GM21381 (cell line): ENCODE data around the gene ADSS2.
"Not testable (repeated sequence)": the region's sequence is repeated elsewhere in the genome, so short reads cannot be mapped to it uniquely, and the experiment has no call there.

ENCODE experiments used
- ATAC-seq: cut with Tn5 transposase; IDR thresholded peaks from one replicate; pipeline ENCODE4 v1.9.1; 2021; ENCODE audit warnings: mild to moderate bottlenecking, moderate library complexity; ENCODE audit not compliant: unreplicated experiment

The ADSS2 gene

DNA sequence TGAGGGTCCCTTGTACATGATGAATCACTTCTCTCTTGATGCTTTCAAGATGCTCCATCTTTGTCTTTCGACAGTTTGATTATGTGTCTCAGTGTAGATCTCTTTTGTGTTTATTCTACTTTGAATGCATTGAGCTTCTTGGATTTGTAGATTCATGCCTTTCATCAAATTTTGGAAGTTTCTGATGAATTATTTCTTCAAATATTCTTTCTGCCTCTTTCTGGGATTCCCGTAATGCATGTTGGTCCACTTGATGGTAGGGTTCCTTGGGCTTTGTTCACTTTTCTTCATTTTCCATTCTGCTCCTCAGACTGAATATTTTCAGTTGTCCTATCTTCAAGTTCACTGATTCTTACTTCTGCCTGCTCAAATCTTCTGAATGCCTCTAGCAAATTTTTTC lies 50.7 kb downstream of the ADSS2 start:
- ATAC-seq = no peak

GRCh38 chr1:244397131-244397530 lies 54.6 kb downstream of the ADSS2 start:
- no peak for ATAC-seq

DNA sequence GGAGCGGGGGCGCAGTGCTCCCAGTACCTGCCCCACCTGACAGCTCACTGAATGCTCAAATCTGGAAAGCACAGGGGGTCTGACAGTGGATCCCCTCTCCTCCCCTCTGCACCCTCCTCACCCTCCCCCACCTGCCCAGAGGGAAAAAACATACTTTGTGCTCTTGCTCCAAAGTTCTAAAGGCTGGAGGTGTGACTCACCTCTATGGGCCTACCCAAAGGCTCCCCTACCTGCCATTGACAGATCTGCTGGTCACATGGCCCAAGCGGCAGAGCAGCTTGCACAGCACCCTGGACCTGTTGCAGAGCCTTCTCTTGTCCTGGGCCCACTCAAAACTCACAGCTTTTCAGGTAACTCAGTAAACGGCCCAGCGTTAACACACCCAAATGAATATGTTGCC lies 55.7 kb downstream of the ADSS2 start:
- ATAC-seq = no peak

DNA sequence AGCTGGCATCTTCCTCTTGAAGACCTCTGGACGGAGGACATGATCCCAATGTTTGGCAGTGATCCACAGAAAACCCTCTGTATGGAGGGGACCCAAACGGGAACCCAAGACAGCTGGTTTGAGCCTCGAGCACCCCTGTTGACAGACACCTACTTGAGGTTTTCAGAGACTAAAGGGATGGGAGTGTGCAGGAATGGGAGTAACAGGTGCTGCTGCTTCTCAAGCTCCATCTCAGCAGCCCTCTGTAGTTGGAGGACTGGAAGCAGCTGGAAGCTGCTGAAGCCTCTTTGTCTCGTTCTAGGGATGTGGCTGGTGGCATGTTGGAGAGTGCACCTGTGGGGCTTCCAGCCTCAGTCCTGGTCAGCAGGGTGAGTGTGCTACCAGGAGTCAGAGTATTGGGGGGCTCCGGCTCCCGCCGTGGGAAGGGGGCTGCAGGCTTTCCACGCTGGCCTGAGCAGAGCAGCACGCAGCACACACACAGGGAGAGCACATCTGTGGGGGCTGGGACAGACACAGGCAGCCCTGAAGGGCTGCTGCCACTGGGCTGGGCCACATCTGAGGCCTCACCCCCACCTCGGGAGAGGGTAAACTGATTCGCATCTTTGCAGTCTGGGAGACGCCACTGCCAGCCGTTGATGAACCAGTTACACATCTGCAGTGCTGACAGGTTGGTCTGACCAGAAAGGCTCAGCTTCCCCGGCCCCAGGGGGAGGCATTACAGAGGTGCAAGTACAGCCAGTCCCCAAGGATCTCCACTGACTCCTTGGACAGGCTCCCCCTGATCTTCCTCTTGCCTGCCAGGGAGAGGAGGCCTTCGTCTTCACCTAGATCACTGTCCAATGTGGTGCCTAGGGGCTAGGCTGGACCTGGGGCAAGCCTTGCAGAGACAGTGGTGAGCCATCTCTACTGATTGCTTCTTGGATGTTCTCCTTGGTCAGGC lies 56.6 kb downstream of the ADSS2 start:
- ATAC-seq = no peak

DNA sequence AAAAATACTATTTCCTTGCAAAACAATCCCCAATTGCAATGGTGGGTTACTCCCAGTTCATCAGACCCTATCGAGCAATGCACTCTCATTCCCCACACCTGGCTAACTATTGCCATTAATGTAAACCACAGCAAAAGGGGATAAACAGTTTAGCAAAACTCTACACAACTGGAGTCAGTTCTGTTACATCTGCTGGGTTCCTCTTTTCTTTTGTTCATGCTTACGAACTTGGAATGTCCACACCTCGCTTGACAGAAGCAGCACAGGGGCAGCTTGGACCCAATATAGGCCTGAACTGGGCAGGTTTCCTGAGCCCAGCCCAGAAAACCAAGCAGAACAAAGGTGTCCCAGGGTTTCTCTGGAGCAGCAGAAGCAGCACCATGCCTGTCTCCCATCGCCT lies 57.4 kb downstream of the ADSS2 start:
- ATAC-seq = no peak

- no peak for ATAC-seq
Measured at GRCh38 chr1:244393604-244394176, 58.0 kb downstream of the ADSS2 start.

GRCh38 chr1:244391761-244392160 lies 59.9 kb downstream of the ADSS2 start:
- ATAC-seq = no peak

DNA sequence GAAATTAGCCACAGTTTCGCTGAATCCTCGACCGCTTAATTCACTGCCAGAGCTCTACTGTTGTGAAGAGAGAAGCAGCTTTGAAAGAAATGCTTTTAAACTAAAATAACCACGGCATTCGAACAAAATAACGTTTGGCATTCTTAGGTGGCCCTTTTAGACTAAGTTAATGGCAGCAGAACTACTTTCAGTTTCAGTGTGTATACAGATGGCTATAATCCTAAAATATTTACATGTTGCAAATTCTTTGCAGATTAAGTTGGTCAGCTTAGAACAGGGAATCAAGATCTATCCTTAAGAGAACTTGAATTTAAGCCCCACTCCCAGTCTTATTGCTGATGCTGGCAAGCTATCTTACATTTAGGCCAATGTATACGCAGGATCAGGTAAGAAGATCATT lies 62.7 kb downstream of the ADSS2 start:
- no peak for ATAC-seq

GRCh38 chr1:244387415-244387814 lies 64.3 kb downstream of the ADSS2 start:
- ATAC-seq = no peak

DNA sequence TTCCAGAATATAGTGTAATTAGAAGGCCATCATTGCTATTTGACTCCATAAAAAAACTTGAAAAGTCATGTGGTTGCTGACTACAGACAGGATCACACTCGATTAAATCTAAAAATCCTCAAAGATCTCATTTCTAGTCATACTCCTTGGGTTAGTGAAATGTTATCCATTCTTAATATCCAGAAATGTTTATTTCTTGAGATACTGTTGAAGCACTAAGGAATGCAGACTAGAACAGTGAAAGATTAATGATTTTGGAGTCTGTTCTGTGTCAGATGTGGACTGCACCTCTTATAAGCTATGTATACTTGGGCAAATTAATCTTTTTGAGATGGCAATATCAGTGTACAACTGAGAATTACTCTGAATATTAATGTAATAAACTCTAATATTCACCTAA lies 65.1 kb downstream of the ADSS2 start:
- no peak for ATAC-seq

GRCh38 chr1:244384066-244384465 lies 67.6 kb downstream of the ADSS2 start:
- no peak for ATAC-seq

DNA sequence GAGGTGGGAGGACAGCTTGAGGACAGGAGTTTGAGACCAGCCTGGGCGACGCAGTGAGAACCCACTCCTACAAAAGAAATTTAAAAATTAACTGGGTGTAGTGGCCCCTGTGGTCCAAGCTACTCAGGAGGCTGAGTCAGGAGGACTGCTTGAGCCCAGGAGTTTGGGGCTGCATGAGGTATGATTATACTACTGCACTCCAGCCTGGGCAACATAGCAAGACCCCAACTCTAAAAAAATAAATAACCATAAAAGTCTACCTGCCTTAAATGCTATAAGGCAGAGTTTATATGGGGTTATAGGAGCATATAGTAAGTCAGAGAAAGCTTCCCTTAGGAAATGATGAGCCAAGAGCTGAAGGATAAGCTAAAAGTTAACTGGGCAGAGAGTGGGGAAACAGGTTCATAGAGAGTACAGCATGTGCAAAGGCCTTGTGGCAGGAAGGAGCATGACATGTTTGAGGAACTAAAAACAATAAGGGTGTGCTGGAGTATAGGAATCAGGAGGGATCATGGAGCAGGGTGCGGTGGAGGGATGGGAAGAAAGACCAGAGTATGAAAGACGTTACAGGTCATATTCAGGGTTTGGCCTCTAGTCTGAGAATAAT lies 68.3 kb downstream of the ADSS2 start:
- ATAC-seq = no peak

DNA sequence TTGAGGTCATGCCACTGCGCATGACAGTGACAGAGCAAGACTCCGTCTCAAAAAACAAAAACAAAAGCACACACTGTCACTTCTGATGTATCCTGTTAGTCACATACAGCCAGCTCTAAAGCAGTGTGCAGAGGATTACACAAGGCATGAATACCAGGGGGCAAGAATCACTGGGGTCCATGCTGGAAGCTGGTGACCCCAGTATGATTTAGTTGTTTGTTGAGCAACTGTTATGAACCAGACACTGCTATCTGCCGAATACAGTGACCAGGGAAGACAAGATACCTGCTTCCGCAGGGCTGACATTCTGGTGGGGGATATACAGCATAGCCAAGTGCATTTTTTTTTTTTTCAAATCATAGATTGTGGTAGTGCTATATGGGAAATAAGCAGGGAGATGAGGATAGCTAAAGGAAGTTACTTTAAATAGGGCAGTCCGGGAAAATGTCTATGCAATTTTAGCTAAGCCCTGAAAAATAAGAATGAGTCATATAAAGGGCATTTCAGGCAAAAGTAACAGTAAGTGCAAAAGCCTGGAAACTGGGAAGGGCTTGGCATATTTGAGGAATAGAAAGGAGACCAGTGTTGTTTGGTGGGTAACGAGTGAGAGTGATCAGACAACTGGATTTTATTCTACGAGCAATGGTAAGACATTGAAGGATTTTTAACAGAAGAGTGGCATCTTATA lies 69.7 kb downstream of the ADSS2 start:
- no peak for ATAC-seq

DNA sequence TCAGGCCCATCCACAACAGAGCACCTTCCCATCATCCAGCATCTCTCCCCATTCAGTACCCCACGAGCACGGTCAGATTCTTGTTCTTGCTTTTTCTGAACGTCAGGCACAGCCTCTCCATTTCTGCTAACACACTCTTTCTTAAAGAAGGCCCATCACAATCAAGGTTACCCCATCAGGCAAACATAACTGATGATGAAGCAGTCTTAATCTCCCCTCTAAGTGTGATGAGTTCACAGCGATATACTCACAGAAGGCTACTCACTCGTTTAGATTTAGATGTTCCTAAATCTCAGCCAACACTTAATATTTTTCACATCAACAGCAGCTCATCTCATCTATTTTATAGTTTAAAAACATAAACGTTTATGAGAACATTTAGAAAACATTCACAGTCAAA lies 75.6 kb downstream of the ADSS2 start:
- no peak for ATAC-seq

DNA sequence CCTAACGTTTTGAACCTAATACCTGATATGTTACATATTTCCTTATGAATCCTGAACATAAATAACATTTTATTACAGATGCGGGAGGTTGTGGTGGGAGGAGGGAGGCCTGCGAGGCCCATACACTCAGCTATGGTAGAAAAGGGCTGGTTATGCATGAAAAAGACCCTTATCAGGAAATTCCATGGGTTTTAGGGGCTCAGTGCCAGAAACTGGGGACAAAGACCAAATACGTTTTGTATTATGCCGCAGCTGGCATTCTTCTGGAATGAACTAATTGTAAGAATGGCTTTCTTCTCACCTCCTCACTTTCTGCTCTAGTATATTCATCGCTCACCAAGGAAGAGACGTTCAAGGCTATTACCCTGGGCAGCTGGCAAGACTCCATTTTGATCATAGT lies 76.7 kb downstream of the ADSS2 start:
- ATAC-seq = no peak

GRCh38 chr1:244374484-244374883 lies 77.2 kb downstream of the ADSS2 start:
- not testable (repeated sequence) for ATAC-seq

- peak; percentile 46 for ATAC-seq
Measured at GRCh38 chr1:244371242-244372141, 80.2 kb downstream of the ADSS2 start.

DNA sequence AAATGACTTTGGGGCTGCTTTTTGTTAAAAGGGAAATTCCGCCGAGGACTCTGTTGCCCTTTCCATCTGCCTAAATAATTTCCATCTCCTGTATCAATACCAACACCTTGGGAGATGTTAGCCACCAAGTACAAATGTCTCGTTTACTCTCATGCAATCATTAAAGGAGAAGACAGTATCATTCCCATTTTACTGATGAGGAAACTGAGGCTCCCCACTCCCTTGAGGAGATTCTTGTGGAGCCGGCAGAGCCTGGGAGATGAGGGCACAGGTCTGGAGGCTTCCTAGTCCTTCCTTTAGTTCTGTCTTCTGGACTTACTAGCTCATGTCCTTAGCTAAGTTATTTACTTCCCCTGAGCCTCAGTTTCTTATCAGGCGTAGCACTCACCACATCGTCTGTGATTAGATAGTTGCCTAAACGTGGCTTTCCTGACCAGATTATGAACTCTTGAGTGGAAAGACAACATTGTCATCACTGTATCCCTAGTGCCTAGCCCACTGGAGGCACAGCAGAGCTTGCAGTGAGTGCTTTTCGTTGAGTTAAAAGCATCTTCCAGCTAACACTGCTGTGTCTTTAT lies 81.6 kb downstream of the ADSS2 start:
- no peak for ATAC-seq

- ATAC-seq = no peak
Measured at GRCh38 chr1:244369256-244370057, 82.3 kb downstream of the ADSS2 start.
